Fibroblast of skin of right quadriceps (primary cell): Measurements from ENCODE around the gene TRIM8.

Experiments
- DNase-seq: peaks from one replicate; pipeline ENCODE4 v3.0.0-alpha.2; 2013

TRIM8 gene

GRCh38 chr10:102616066-102616770 is 28.1 kb upstream of the TRIM8 start:
- DNase-seq = no peak

- DNase-seq = no peak
Measured at GRCh38 chr10:102617041-102617440, 27.2 kb upstream of the TRIM8 start.

GRCh38 chr10:102617816-102618215 is 26.5 kb upstream of the TRIM8 start:
- DNase-seq = no peak

GRCh38 chr10:102619281-102619981 is 24.8 kb upstream of the TRIM8 start:
- no peak for DNase-seq

GRCh38 chr10:102620138-102620590 is 24.1 kb upstream of the TRIM8 start:
- DNase-seq = no peak

- no peak for DNase-seq
Measured at GRCh38 chr10:102620591-102621442, 23.5 kb upstream of the TRIM8 start.

GRCh38 chr10:102621443-102622325 is 22.6 kb upstream of the TRIM8 start:
- no peak for DNase-seq

- DNase-seq = no peak
Measured at GRCh38 chr10:102624094-102624493, 20.2 kb upstream of the TRIM8 start.

GRCh38 chr10:102624751-102625645 is 19.3 kb upstream of the TRIM8 start:
- DNase-seq = no peak

- DNase-seq = no peak
Measured at GRCh38 chr10:102626026-102626685, 18.1 kb upstream of the TRIM8 start.

GRCh38 chr10:102627291-102627735 is 17.0 kb upstream of the TRIM8 start:
- no peak for DNase-seq

GRCh38 chr10:102627736-102628293 is 16.5 kb upstream of the TRIM8 start:
- DNase-seq = peak; percentile 74

- no peak for DNase-seq
Measured at GRCh38 chr10:102628451-102628911, 15.8 kb upstream of the TRIM8 start.

- peak; percentile 92 for DNase-seq
Measured at GRCh38 chr10:102629661-102630614, 14.3 kb upstream of the TRIM8 start.

- no peak for DNase-seq
Measured at GRCh38 chr10:102630663-102631062, 13.6 kb upstream of the TRIM8 start.

- no peak for DNase-seq
Measured at GRCh38 chr10:102631525-102632393, 12.5 kb upstream of the TRIM8 start.

GRCh38 chr10:102632394-102633111 is 11.7 kb upstream of the TRIM8 start:
- DNase-seq = peak; percentile 55
